A673 (cell line): Measurements from ENCODE around the gene ADTRP.

Source experiments
- EZH2 ChIP-seq: fragments of 200-600 bp; sonication (generic); IDR thresholded peaks from 2 replicates; pipeline ENCODE4 v1.6.1; 2017; ENCODE audit warnings: borderline replicate concordance, low read depth, mild to moderate bottlenecking, mixed read lengths, antibody characterized with exemption, low read length; ENCODE audit not compliant: poor library complexity, severe bottlenecking
- TF ChIP-seq, protein P1 (sequence below): fragments of 300-800, 200-600 bp; sonication (generic); conservative IDR thresholded peaks from 2 replicates; pipeline ENCODE4 v1.5.1; 2017; ENCODE audit warnings: low read depth, mild to moderate bottlenecking, antibody characterized with exemption, low read length, moderate library complexity, mixed read lengths

DNA sequence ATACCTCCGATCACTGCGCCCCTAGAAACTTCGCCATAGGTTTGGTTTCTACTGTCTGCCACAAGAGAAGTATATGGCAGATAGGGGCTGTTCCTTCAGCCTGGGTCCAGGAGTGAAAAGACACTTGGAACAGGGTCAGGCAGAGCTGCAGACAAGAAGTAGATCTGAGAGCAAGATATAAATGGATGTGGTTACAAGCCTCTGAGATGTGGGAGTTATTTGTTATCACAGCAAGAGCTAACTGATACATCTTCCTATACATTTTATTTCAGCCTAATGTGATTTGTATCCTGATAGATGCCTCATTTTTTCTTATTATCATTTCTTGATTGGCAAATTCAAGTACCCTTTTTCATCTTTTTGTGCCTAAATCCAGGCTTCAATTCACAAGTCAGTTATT is 40.9 kb upstream of the ADTRP start:
- TF ChIP-seq, protein P1, sequence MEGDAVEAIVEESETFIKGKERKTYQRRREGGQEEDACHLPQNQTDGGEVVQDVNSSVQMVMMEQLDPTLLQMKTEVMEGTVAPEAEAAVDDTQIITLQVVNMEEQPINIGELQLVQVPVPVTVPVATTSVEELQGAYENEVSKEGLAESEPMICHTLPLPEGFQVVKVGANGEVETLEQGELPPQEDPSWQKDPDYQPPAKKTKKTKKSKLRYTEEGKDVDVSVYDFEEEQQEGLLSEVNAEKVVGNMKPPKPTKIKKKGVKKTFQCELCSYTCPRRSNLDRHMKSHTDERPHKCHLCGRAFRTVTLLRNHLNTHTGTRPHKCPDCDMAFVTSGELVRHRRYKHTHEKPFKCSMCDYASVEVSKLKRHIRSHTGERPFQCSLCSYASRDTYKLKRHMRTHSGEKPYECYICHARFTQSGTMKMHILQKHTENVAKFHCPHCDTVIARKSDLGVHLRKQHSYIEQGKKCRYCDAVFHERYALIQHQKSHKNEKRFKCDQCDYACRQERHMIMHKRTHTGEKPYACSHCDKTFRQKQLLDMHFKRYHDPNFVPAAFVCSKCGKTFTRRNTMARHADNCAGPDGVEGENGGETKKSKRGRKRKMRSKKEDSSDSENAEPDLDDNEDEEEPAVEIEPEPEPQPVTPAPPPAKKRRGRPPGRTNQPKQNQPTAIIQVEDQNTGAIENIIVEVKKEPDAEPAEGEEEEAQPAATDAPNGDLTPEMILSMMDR, result no peak
- no peak for TF ChIP-seq EZH2
